ENCODE results near the gene POPDC3. TPM values are rescaled to one million over a fixed set of nuclear protein-coding genes. Genes with fewer than 3 reads are reported as not detected.

Gene POPDC3
- total and polyA plus RNA-seq, 2 of the 4 experiments (the other 2 are of a cell fraction), result 22.7 to 25.8 TPM

- H4K91ac ChIP-seq (ENCODE audit: insufficient read depth, low read depth, low read length), result no peak overlapping the region
- H2BK120ac ChIP-seq (ENCODE audit: low read depth, low read length), result no peak overlapping the region
- DNase-seq, result no peak
- no peak overlapping the region for H3K14ac ChIP-seq (replicated peaks; ENCODE audit: low read depth, low read length)
- no peak overlapping the region for H3K4ac ChIP-seq (ENCODE audit: low read depth, low read length)
- TF ChIP-seq SMC3 (IDR thresholded peaks at IDR 0.05; ENCODE audit: low read depth, low read length), result no peak
- no peak for TF ChIP-seq USF2 (IDR thresholded peaks at IDR 0.05; ENCODE audit: low read depth, low read length)
- TF ChIP-seq MXI1 (IDR thresholded peaks at IDR 0.05; ENCODE audit: borderline replicate concordance, low read depth, low read length), result no peak
- TF ChIP-seq MAFK (IDR thresholded peaks at IDR 0.05; ENCODE audit: low read depth, low read length), result no peak
- no peak for TF ChIP-seq ELK1 (IDR thresholded peaks at IDR 0.05; ENCODE audit: borderline replicate concordance, low read depth, low read length)
- TF ChIP-seq POLR2A (IDR thresholded peaks at IDR 0.05; ENCODE audit: low read depth, low read length), result no peak
- TF ChIP-seq RAD21 (IDR thresholded peaks at IDR 0.05; ENCODE audit: low read length), result no peak
- TF ChIP-seq MAZ (IDR thresholded peaks at IDR 0.05; ENCODE audit: borderline replicate concordance, low read depth, low read length), result no peak
- TF ChIP-seq FOS (IDR thresholded peaks at IDR 0.05; ENCODE audit: low read depth, low read length), result no peak
- no peak for TF ChIP-seq RCOR1 (IDR thresholded peaks at IDR 0.05; ENCODE audit: insufficient replicate concordance, low read length)
- H2AK5ac ChIP-seq (ENCODE audit: low read depth, low read length), result no peak overlapping the region
- 60% methylated on average over 1 of the region's 4 CpGs; no CpG with 5 or more reads in 1 of the 2 experiments for WGBS, 2 experiments (ENCODE audit: extremely low coverage in 2 of 2, insufficient read length in 1 of 2)
- H3K4me3 ChIP-seq (ENCODE audit: insufficient read depth, low read depth, low read length), result no peak overlapping the region
- in situ Hi-C loops (cut with MboI; ENCODE audit: low sequenced_read_pairs) (no loop called here), intact Hi-C loops (cut with micrococcal nuclease) (no loop called here), dilution Hi-C loops (cut with HindIII; ENCODE audit: low sequenced_read_pairs, unreplicated experiment) (no loop called here)
- BruUV-seq (replicated peaks), result no TSS peak
- no peak overlapping the region for H3K4me2 ChIP-seq (ENCODE audit: low read depth, low read length)
- no peak overlapping the region for H3K9ac ChIP-seq (ENCODE audit: low read depth, low read length)
- H3K4me1 ChIP-seq (ENCODE audit: control insufficient read depth, insufficient read depth, low read length), result no peaks in the 10 kb centered on the region
- H3K56ac ChIP-seq (ENCODE audit: extremely low read depth, insufficient read depth, low read length), result no peak overlapping the region
- H2BK15ac ChIP-seq (ENCODE audit: low read depth, low read length), result no peak overlapping the region
- H3K79me1 ChIP-seq (ENCODE audit: low read depth in 1 of 2, low read length in 2 of 2), result no peaks in the 10 kb centered on the region
- POLR2A ChIA-PET (ENCODE audit: unreplicated experiment), result no interaction called here
- no peak overlapping the region for H2AK9ac ChIP-seq (replicated peaks; ENCODE audit: low read depth, low read length, poor library complexity)
- H4K20me1 ChIP-seq (ENCODE audit: insufficient read depth, low read length), result no peaks in the 10 kb centered on the region
- no peak overlapping the region for H3K27ac ChIP-seq (ENCODE audit: insufficient read depth, low read length)
- H4K8ac ChIP-seq (ENCODE audit: low read depth in 2 of 2, low read length in 2 of 2), result no peak overlapping the region
- H3K27me3 ChIP-seq (ENCODE audit: control insufficient read depth, insufficient read depth, low read length), result no peaks in the 10 kb centered on the region
- H3K23ac ChIP-seq (ENCODE audit: low read depth, low read length), result no peak overlapping the region
- H2BK20ac ChIP-seq (ENCODE audit: low read depth, low read length), result no peak overlapping the region
- CTCF ChIA-PET, result interaction anchor here (1.7 kb wide), 1 partner anchor 8 kb away, joined by 4 read pairs; no protein-coding TSS in a partner anchor
- ATAC-seq (ENCODE audit: low read depth), result no peak
- no peak overlapping the region for H2BK5ac ChIP-seq (ENCODE audit: low read depth, low read length, poor library complexity, severe bottlenecking)
- H4K5ac ChIP-seq (ENCODE audit: low read depth, low read length), result no peak overlapping the region
- H3K36me3 ChIP-seq (ENCODE audit: control insufficient read depth, insufficient read depth, low read length), result no peaks in the 10 kb centered on the region
- H3K9me1 ChIP-seq (ENCODE audit: insufficient read depth, low read length), result no peaks in the 10 kb centered on the region
- no peak overlapping the region for H2AFZ ChIP-seq (replicated peaks; ENCODE audit: low read length, poor library complexity)
- H3K9me3 ChIP-seq (ENCODE audit: control insufficient read depth, insufficient read depth, low read length), result no peaks in the 10 kb centered on the region
- no peak overlapping the region for H3K18ac ChIP-seq (ENCODE audit: low read depth, low read length)
Measured at GRCh38 chr6:105202486-105202885, 22.7 kb upstream of the POPDC3 start.

All from IMR-90 (cell line).